Measurements from ENCODE around the gene NOVA1. TPM values are rescaled to one million over a fixed set of nuclear protein-coding genes. Genes with fewer than 3 reads are reported as not detected.

Gene NOVA1
- total RNA-seq, 2 donors from 2014 or later, result 12.1 to 13.1 TPM

DNA sequence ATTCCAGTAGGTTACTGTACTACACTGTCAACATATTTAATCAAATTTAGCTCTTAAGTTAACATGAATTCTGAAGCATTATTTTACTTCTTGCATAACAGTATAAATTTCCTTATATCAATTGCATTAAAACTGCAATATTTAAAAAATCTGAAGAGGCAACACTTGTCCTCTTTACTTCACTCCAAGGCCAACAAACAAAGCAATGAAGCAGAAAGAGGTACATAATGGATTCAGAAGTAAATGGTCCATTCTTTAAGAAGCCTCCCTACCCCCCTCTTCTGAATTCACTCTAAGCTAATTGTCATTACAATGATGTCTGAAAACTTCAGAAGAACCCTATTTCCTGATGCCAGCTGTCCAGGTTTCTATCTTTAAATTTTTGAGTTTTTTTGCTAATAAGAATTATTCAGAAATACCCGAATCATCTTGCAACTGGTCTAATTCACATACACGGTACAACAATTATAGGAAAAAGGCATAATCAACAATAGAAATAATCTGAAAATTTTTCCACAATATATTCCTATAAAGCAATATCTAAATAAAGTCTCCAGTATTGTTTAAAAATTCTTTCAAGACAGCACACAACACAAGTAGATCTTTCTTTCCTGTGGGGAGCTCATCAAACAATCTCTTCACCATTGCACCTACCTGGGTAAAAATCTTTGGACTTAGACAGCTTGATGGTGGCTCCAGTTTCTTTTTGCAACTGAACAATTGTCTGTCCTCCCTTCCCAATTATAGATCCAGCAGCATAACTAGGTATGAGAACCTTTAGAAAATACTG lies 2.9 kb downstream of the NOVA1 start:
- intact Hi-C loops (cut with DNase I), result no loop called here
- DNase-seq (ENCODE audit: low spot score), result no peak

DNA sequence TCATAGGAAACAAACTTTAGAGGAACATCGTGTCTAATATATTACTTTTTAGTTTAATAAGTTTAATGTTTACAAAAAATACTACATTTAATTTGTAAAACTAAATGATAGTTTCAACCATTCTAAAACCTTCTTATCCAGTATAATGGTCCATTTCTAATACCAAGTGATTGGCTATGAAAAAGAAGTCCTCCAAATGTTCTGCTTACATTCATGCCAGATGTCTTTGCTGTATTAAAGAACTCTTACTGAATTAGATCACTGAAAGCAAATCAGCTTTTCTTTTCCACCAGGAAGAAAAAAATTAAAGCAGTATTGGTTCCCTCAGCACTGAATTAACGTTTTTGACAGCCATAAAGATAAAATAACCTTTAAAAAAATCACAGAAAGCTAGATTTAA lies 3.7 kb downstream of the NOVA1 start:
- intact Hi-C loops (cut with DNase I), result no loop called here
- DNase-seq (ENCODE audit: low spot score), result no peak

DNA sequence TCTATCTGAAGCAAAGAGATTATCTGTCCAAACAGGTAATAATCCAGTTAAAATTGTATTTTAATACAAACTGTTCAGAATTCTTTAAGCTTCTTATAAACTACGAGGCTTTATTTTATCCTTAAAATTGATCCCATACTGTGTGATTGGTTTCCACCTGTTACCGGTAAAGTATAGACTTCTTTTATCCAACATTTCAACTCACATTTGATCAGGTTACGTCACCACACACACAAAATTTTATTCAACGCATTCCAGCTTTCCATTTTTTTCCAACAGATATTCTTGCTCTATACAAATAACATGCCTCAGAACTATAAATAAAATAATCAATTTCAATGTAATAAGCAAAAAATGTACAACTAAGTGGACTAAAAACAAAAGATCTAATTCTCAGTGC lies 4.5 kb downstream of the NOVA1 start:
- intact Hi-C loops (cut with DNase I), result no loop called here
- DNase-seq (ENCODE audit: low spot score), result no peak

DNA sequence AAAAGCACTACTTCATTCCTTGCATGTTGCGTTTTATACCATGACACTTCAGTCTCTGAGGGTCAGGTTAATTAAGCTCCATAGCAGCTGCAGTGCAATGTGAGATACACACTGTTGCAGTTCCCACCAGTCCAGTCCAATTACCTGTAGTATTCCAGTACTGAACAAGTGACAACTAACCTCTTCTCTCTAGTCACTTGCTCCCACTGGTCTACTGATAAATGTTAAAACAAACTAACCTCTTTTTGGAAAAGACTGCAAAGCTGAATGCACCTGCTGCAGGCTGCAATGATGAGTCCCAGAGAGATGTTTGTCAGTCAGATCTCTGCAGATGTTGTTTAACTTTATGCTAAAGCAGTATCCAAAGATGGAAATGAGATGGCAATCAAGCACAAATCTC lies 7.9 kb downstream of the NOVA1 start:
- DNase-seq (ENCODE audit: low spot score), result no peak
- intact Hi-C loops (cut with DNase I), result no loop called here

DNA sequence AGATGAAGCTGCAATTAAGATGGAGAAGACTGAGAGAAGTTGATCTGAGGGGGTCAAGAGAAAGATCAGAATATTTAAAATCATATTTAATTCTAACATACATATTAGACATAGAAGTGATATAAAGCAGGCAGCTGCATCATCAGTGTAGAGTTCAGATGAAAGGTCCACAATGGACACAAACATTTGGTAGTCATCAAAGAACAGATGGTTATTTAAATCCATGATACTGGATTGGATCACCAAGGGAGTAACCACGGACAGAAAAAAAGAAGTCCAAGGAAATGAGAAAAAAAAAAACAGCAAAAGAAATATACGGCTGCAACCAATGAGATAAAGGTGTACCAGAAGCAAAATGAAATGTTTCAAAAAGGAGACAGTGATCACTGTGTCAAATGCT lies 20.1 kb downstream of the NOVA1 start:
- DNase-seq (ENCODE audit: low spot score), result no peak
- intact Hi-C loops (cut with DNase I), result no loop called here

- no peak for DNase-seq (ENCODE audit: low spot score)
- intact Hi-C loops (cut with DNase I), result no loop called here
These were observed 43.6 kb downstream of the NOVA1 start for GRCh38 chr14:26554069-26554772.

- DNase-seq (ENCODE audit: low spot score), result no peak
- intact Hi-C loops (cut with DNase I), result no loop called here
These were observed 48.3 kb downstream of the NOVA1 start for GRCh38 chr14:26549571-26549970.

- intact Hi-C loops (cut with DNase I), result no loop called here
- DNase-seq (ENCODE audit: low spot score), result no peak
These were observed 49.4 kb downstream of the NOVA1 start for GRCh38 chr14:26548406-26548805.

GRCh38 chr14:26538176-26538575 lies 59.7 kb downstream of the NOVA1 start:
- no peak for DNase-seq (ENCODE audit: low spot score)
- intact Hi-C loops (cut with DNase I), result no loop called here

GRCh38 chr14:26531894-26532293 lies 65.9 kb downstream of the NOVA1 start:
- no peak for DNase-seq (ENCODE audit: low spot score)
- intact Hi-C loops (cut with DNase I), result no loop called here

DNA sequence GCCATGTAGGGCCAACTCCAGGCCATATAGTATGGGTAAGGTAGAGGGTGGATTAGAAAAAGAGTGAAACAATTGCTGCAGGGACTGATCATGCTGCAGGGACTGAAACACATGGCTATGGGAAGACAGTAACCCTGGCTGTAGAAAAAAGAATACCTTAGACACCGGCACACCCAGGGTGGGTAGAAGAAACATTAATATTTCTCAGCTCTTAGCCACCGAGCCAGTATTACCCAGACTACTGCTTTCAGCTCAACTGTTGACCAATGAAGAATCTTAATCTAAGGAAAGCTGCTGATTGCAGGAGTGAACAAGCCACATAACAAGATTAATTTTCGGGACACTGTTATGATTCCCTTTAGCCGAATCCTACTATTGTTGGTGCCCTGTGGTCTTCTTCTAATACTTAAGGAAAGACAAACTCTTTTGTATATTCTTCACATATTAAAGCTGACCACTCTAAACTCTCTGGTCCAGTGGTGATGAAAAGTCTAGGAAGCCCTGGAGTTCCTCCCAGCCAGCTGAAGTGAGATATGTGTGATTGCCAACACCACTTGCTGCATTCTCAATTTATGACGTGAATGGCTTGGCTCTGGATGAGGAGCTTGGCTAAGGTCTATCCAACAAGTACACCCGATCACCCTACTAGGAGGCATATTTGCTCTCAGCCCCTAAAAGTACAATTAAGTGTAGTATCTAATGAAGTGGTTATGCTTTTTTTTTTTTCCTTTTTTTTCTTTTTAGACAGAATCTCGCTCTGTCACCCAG lies 69.2 kb downstream of the NOVA1 start:
- DNase-seq (ENCODE audit: low spot score), result no peak
- intact Hi-C loops (cut with DNase I), result no loop called here

DNA sequence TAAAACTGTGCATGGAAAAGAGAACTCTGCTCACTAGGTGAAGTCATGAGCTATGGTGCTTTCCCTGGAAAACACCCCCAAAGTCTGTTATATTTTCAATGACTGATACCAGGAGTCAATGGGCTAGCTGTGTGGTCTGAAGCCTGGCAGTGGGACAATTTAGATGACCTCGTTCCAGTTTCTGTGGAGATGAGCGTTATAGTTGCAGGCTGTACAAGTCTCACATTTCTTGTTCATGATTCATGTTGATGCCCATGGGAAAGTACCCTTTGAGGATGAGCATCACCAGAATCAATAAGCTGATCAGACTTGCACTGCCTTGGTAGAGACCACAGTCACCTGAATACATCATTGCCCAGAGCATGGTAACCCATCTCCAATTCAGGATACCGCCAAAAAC lies 70.7 kb downstream of the NOVA1 start:
- no peak for DNase-seq (ENCODE audit: low spot score)
- intact Hi-C loops (cut with DNase I), result no loop called here

GRCh38 chr14:26526137-26526536 lies 71.7 kb downstream of the NOVA1 start:
- intact Hi-C loops (cut with DNase I), result no loop called here
- no peak for DNase-seq (ENCODE audit: low spot score)

GRCh38 chr14:26525085-26525484 lies 72.7 kb downstream of the NOVA1 start:
- intact Hi-C loops (cut with DNase I), result no loop called here
- no peak for DNase-seq (ENCODE audit: low spot score)

GRCh38 chr14:26522967-26523366 lies 74.9 kb downstream of the NOVA1 start:
- intact Hi-C loops (cut with DNase I), result no loop called here
- no peak for DNase-seq (ENCODE audit: low spot score)

- intact Hi-C loops (cut with DNase I), result no loop called here
- no peak for DNase-seq (ENCODE audit: low spot score)
These were observed 80.1 kb downstream of the NOVA1 start for GRCh38 chr14:26517771-26518170.

DNA sequence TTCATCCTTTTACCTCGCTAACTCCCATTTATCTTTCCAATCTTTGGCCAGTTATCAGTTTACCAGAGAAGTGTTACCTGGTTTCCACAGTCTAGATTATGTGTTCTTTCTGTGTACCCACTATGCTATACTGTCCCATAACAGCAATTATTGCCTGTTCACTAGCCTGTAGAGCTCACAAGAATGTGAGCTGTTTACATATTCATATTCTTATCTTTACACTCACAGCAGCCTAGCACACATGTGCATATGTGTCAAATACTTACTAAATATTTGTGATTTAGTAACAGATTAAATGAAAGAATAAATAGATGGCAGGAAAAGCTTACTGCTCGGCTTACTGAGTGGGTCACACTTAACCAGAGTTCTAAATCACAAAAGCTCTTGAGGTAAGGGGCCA lies 97.8 kb downstream of the NOVA1 start:
- no peak for DNase-seq (ENCODE audit: low spot score)
- intact Hi-C loops (cut with DNase I), result no loop called here

DNA sequence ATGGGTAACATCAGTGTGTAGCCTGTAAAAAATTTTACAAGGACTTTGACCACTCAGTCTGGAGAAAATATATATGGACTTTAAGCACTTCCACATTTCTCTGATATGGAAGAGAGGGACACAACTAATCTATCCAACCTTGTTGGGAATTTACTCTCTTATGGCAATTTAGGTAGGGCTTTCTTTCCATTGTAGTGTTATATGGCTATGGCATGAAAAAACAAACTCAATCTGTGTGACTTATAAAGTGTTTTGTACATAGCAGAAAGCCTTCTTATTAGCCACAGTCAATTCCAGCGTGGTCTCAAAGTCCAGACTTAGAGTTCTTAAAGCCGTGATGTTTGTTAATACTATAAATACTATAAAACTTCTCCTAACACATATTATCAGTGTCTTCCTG lies 98.3 kb downstream of the NOVA1 start:
- intact Hi-C loops (cut with DNase I), result no loop called here
- no peak for DNase-seq (ENCODE audit: low spot score)

GRCh38 chr14:26486922-26487321 lies 110.9 kb downstream of the NOVA1 start:
- DNase-seq (ENCODE audit: low spot score), result no peak
- intact Hi-C loops (cut with DNase I), result no loop called here

DNA sequence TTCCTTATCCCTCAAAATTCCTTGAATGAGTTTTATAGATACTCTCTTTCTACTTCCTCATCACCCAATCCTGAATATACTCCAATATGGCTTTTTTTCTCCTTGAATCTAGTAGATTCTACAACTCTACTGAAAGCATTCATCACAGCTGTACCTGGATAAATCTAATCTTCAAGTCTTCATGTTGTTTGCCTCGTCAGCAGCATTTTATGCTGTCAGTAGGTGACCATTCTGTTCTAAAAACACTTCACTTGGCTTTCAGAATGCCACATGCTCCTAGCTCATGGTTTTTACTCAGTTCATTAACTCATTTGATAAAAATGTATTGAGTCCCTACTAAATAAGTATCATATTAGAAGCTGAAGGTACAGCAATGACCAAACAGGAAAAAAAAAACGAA lies 113.3 kb downstream of the NOVA1 start:
- no peak for DNase-seq (ENCODE audit: low spot score)
- intact Hi-C loops (cut with DNase I), result no loop called here

Data from posterior vena cava (tissue), 2 donors.